OCI-LY1 (cell line): ENCODE measurements around the gene BEST3.

Experiments used
- CTCF ChIP-seq: fragments of 200-600 bp; sonication (generic), shearing (Covaris generic); IDR thresholded peaks from 2 replicates; pipeline ENCODE4 v1.5.1; 2017; ENCODE audit warnings: mild to moderate bottlenecking, antibody characterized with exemption, low read length, moderate library complexity, mixed read lengths
- EZH2 ChIP-seq: fragments of 200-600 bp; sonication (generic), shearing (Covaris generic); IDR thresholded peaks from 2 replicates; pipeline ENCODE4 v1.8.0; 2017; ENCODE audit warnings: borderline replicate concordance, mixed run types, mild to moderate bottlenecking, antibody characterized with exemption, low read length, moderate library complexity, mixed read lengths

GRCh38 chr12:69610126-69610525 lies 89.0 kb downstream of the BEST3 start:
- TF ChIP-seq EZH2 (no peak), CTCF (no peak)
